IMR-90 (cell line): ENCODE measurements around the gene SENP2. TPM values are rescaled to one million over a fixed set of nuclear protein-coding genes. Genes with fewer than 3 reads are reported as not detected.

Experiments used
- ATAC-seq: fragments of 200-7000 bp; cut with Tn5 transposase; 2 replicates; pipeline ENCODE4 v1.9.1; 2020; ENCODE audit warnings: low read depth, mild to moderate bottlenecking, moderate library complexity
- BruUV-seq: library from RNA; stranded (reverse); fragments of 400-500 nt; replicated peaks from 2 replicates; lab custom pipeline; 2021; lab: Mats Ljungman, UMichigan
- CTCF ChIA-PET: fragments of 300-600 bp; formaldehyde crosslinking; extraction: SDS; loops from one replicate; lab custom pipeline; 2021; ENCODE audit warnings: antibody characterized with exemption; lab: Yijun Ruan, JAX
- POLR2A ChIA-PET: fragments of 300-600 bp; sonication (Branson Sonifier 250); formaldehyde crosslinking; loops from one replicate; lab custom pipeline; 2022; ENCODE audit warnings: antibody characterized with exemption; ENCODE audit not compliant: unreplicated experiment; lab: Charles Lee
- DNase-seq: peaks from one replicate; pipeline ENCODE4 v3.0.0; 2013
- H2AFZ ChIP-seq: replicated peaks from 2 replicates; pipeline ENCODE3; 2013; ENCODE audit warnings: low read length, mild to moderate bottlenecking; ENCODE audit not compliant: poor library complexity
- H2AK5ac ChIP-seq: 2 replicates; pipeline ENCODE4 v1.6.1; 2013; ENCODE audit warnings: low read depth, low read length, inconsistent platforms
- H2AK9ac ChIP-seq: replicated peaks from 2 replicates; pipeline ENCODE3; 2013; ENCODE audit warnings: mild to moderate bottlenecking, low read depth, low read length, moderate library complexity; ENCODE audit not compliant: poor library complexity
- H2BK120ac ChIP-seq: 2 replicates; pipeline ENCODE4 v1.6.1; 2013; ENCODE audit warnings: low read depth, low read length, inconsistent platforms
- H2BK15ac ChIP-seq: 3 replicates; pipeline ENCODE4 v1.6.1; 2013; ENCODE audit warnings: low read depth, low read length, inconsistent platforms
- H2BK20ac ChIP-seq: 2 replicates; pipeline ENCODE4 v1.6.1; 2013; ENCODE audit warnings: low read depth, mild to moderate bottlenecking, inconsistent platforms, low read length, moderate library complexity
- H2BK5ac ChIP-seq: 2 replicates; pipeline ENCODE4 v1.6.1; 2013; ENCODE audit warnings: mild to moderate bottlenecking, low read depth, low read length, inconsistent platforms; ENCODE audit not compliant: poor library complexity, severe bottlenecking
- H3K14ac ChIP-seq: replicated peaks from 2 replicates; pipeline ENCODE4 v1.6.1; 2013; ENCODE audit warnings: low read depth, low read length, inconsistent platforms
- H3K18ac ChIP-seq: 2 replicates; pipeline ENCODE4 v1.6.1; 2013; ENCODE audit warnings: low read depth, low read length, control low read depth
- H3K23ac ChIP-seq: 2 replicates; pipeline ENCODE4 v1.6.1; 2013; ENCODE audit warnings: low read depth, low read length, inconsistent platforms
- H3K27ac ChIP-seq: 2 replicates; pipeline ENCODE4 v1.5.1; 2013; ENCODE audit warnings: mild to moderate bottlenecking, control low read depth, low read length; ENCODE audit not compliant: insufficient read depth
- H3K27me3 ChIP-seq: 2 replicates; pipeline ENCODE4 v1.6.1; 2013; ENCODE audit warnings: low read length; ENCODE audit not compliant: control insufficient read depth, insufficient read depth
- H3K36me3 ChIP-seq: 2 replicates; pipeline ENCODE4 v1.6.1; 2013; ENCODE audit warnings: low read length, mixed read lengths; ENCODE audit not compliant: control insufficient read depth, insufficient read depth
- H3K4ac ChIP-seq: 2 replicates; pipeline ENCODE4 v1.6.1; 2013; ENCODE audit warnings: low read depth, low read length, inconsistent platforms
- H3K4me1 ChIP-seq: 2 replicates; pipeline ENCODE4 v1.6.1; 2013; ENCODE audit warnings: low read length, mixed read lengths; ENCODE audit not compliant: control insufficient read depth, insufficient read depth
- H3K4me2 ChIP-seq: 2 replicates; pipeline ENCODE4 v1.6.1; 2013; ENCODE audit warnings: low read depth, mild to moderate bottlenecking, control low read depth, low read length, moderate library complexity
- H3K4me3 ChIP-seq: 2 replicates; pipeline ENCODE4 v1.5.1; 2013; ENCODE audit warnings: low read depth, mild to moderate bottlenecking, control low read depth, low read length, moderate library complexity; ENCODE audit not compliant: insufficient read depth
- H3K56ac ChIP-seq: 2 replicates; pipeline ENCODE4 v1.6.1; 2013; ENCODE audit warnings: low read length, inconsistent platforms; ENCODE audit not compliant: insufficient read depth; ENCODE audit errors: extremely low read depth
- H3K79me1 ChIP-seq, 2 experiments: 2 replicates each; pipeline ENCODE4 v1.6.1; 2013; ENCODE audit warnings: low read length in 2 of 2, inconsistent platforms in 1 of 2, low read depth in 1 of 2
- H3K9ac ChIP-seq: 2 replicates; pipeline ENCODE4 v1.6.1; 2013; ENCODE audit warnings: low read depth, low read length, control low read depth
- H3K9me1 ChIP-seq: 2 replicates; pipeline ENCODE4 v1.6.1; 2013; ENCODE audit warnings: low read length, inconsistent platforms; ENCODE audit not compliant: insufficient read depth
- H3K9me3 ChIP-seq: 2 replicates; pipeline ENCODE4 v1.6.1; 2013; ENCODE audit warnings: low read length; ENCODE audit not compliant: control insufficient read depth, insufficient read depth
- H4K20me1 ChIP-seq: 2 replicates; pipeline ENCODE4 v1.6.1; 2013; ENCODE audit warnings: low read length, inconsistent platforms; ENCODE audit not compliant: insufficient read depth
- H4K5ac ChIP-seq: 2 replicates; pipeline ENCODE4 v1.6.1; 2013; ENCODE audit warnings: mild to moderate bottlenecking, low read depth, low read length, control low read depth
- H4K8ac ChIP-seq, 2 experiments: 2 replicates each; pipeline ENCODE4 v1.6.1; 2013; ENCODE audit warnings: low read depth in 2 of 2, low read length in 2 of 2, control low read depth in 1 of 2, inconsistent platforms in 1 of 2
- H4K91ac ChIP-seq: 2 replicates; pipeline ENCODE4 v1.6.1; 2013; ENCODE audit warnings: low read depth, low read length, inconsistent platforms; ENCODE audit not compliant: insufficient read depth
- ELK1 ChIP-seq: fragments of 150-350 bp; IDR thresholded peaks from 2 replicates; pipeline ENCODE4 v1.6.1; 2016; ENCODE audit warnings: low read depth, mild to moderate bottlenecking, low read length, moderate library complexity, borderline replicate concordance
- WGBS, 2 experiments: methylation state at CpG; one replicate each; pipeline versions ENCODE4 v1.1.5 to v1.1.7; 2013; ENCODE audit warnings: missing lambda C conversion rate in 2 of 2; ENCODE audit not compliant: insufficient read length in 1 of 2; ENCODE audit errors: extremely low coverage in 2 of 2; 5-methylcytosine and 5-hydroxymethylcytosine counted together
- dilution Hi-C: fragments of 300-500 bp; cut with HindIII; formaldehyde crosslinking; loops from one replicate; pipeline ENCODE4 v1.14.3; 2018; ENCODE audit warnings: low sequenced_read_pairs; ENCODE audit not compliant: unreplicated experiment
- in situ Hi-C: fragments of 300-500 bp; cut with MboI; formaldehyde crosslinking; loops from 3 replicates; pipeline ENCODE4 v1.14.3; 2019; ENCODE audit warnings: low sequenced_read_pairs, inconsistent platforms, mixed read lengths
- intact Hi-C: fragments of 100-400 bp; cut with micrococcal nuclease; formaldehyde crosslinking; loops from 2 replicates; pipeline ENCODE4 v1.10.0; 2022
- polyA plus RNA-seq, 3 experiments: library from polyadenylated mRNA; depleted of rRNA; stranded (reverse); fragments of >200 nt; gene quantifications; 2 replicates each; pipeline ENCODE4 v1.2.3, GENCODE V29; 2012; ENCODE audit warnings: low replicate concordance in 1 of 3
- total RNA-seq: library from RNA; depleted of rRNA; stranded (reverse); fragments of >200 nt; gene quantifications from 2 replicates; pipeline ENCODE4 v1.2.3, GENCODE V29; 2012

The SENP2 gene
- total and polyA plus RNA-seq, 2 of the 4 experiments (the other 2 are of a cell fraction), result 9.4 to 15.2 TPM

- H3K4ac ChIP-seq, result no peak overlapping the region
- intact Hi-C loops, result loop anchor here (5.0 kb wide), 1 partner anchor 193 kb away; the partner anchor contains the start of gene MAP3K13
- H3K4me3 ChIP-seq, result no peak overlapping the region
- no peaks in the 10 kb centered on the region for H3K79me1 ChIP-seq
- H4K5ac ChIP-seq, result no peak overlapping the region
- H2BK120ac ChIP-seq, result no peak overlapping the region
- no peak overlapping the region for H3K18ac ChIP-seq
- dilution Hi-C loops, result no loop called here
- no peaks in the 10 kb centered on the region for H3K36me3 ChIP-seq
- ChIA-PET POLR2A (no interaction called here), CTCF (interaction anchor here (0.6 kb wide), 1 partner anchor 21 kb away, joined by 3 read pairs; no protein-coding TSS in a partner anchor)
- no peak overlapping the region for H2BK20ac ChIP-seq
- no peak overlapping the region; the same call in 1 of the 2 replicates for H2AK5ac ChIP-seq
- WGBS, 2 experiments, result no CpG with 5 or more reads among the region's 4 CpGs
- H3K56ac ChIP-seq, result no peak overlapping the region
- no peak overlapping the region for H3K23ac ChIP-seq
- no peak overlapping the region for H4K91ac ChIP-seq
- no peak overlapping the region for H2BK5ac ChIP-seq
- H2AFZ ChIP-seq, result no peak overlapping the region
- no peak overlapping the region for H4K8ac ChIP-seq
- H2BK15ac ChIP-seq, result no peak overlapping the region
- no peak overlapping the region for H3K4me2 ChIP-seq
- H3K9ac ChIP-seq, result no peak overlapping the region
- no peak overlapping the region for H2AK9ac ChIP-seq
- in situ Hi-C loops, result no loop called here
- no peaks in the 10 kb centered on the region for H4K20me1 ChIP-seq
- H3K4me1 ChIP-seq, result peaks cover 5% of the 10 kb centered on the region; the same call in 1 of the 2 replicates
- H3K27ac ChIP-seq, result no peak overlapping the region
- ATAC-seq (no peak), DNase-seq (peak; percentile 26)
- no peaks in the 10 kb centered on the region for H3K27me3 ChIP-seq
- TF ChIP-seq ELK1, result no peak
- H3K14ac ChIP-seq, result no peak overlapping the region
- no peaks in the 10 kb centered on the region for H3K9me1 ChIP-seq
- BruUV-seq, result no TSS peak
- no peaks in the 10 kb centered on the region for H3K9me3 ChIP-seq
Measured at GRCh38 chr3:185555101-185555501, 31.0 kb upstream of the SENP2 start.
